ENCODE results near the gene RHOT2. TPM values are rescaled to one million over a fixed set of nuclear protein-coding genes. Genes with fewer than 3 reads are reported as not detected.

RHOT2 gene
- total RNA-seq, 1 experiment from 2014 or later = 210 TPM

- Histone ChIP-seq H3K4me2 (ENCODE audit: insufficient read depth, insufficient read length, low read length) (peak within 1 kb of the TSS; percentile 59), H3K23ac (ENCODE audit: insufficient read length, low read depth, low read length) (no peak within 1 kb of the TSS), H4K91ac (ENCODE audit: insufficient read length, low read depth, low read length) (no peak within 1 kb of the TSS), H3K9me3 (ENCODE audit: control insufficient read depth, low read depth, low read length) (no peaks in the 10 kb centered on the region), H3K4me1 (ENCODE audit: insufficient read depth, low read length) (no peaks in the 10 kb centered on the region), H4K5ac (ENCODE audit: insufficient read length, low read depth, low read length) (no peak within 1 kb of the TSS), H2AK5ac (ENCODE audit: insufficient read length, low read length) (no peak within 1 kb of the TSS), H3K14ac (ENCODE audit: insufficient read depth, low read length) (peak within 1 kb of the TSS; percentile 95; the same call in 1 of the 2 replicates), H4K20me1 (ENCODE audit: control insufficient read depth, insufficient read depth, insufficient read length) (no peaks in the 10 kb centered on the region), H3K27me3 (ENCODE audit: insufficient read depth, low read length) (no peaks in the 10 kb centered on the region), H2BK5ac (ENCODE audit: insufficient read length, low read length) (no peak within 1 kb of the TSS), H3K4ac (ENCODE audit: low read depth, low read length) (no peak within 1 kb of the TSS), H3K18ac (ENCODE audit: insufficient read length, low read depth, low read length) (peak within 1 kb of the TSS; percentile 80), H2BK15ac (ENCODE audit: low read depth, low read length) (no peak within 1 kb of the TSS), H3K79me2 (ENCODE audit: insufficient read depth, low read length) (no peaks in the 10 kb centered on the region), H3K23me2 (ENCODE audit: insufficient read length, low read depth, low read length, poor library complexity, severe bottlenecking) (peaks cover 2% of the 10 kb centered on the region), H3T11ph (ENCODE audit: low read length) (no peak within 1 kb of the TSS), H2BK12ac (ENCODE audit: insufficient read length, low read depth, low read length) (no peak within 1 kb of the TSS), H3K56ac (ENCODE audit: insufficient read length, low read depth, low read length) (no peak within 1 kb of the TSS), H2BK120ac (ENCODE audit: low read depth, low read length, poor library complexity, severe bottlenecking) (no peak within 1 kb of the TSS), H2BK20ac (ENCODE audit: low read depth, low read length, poor library complexity, severe bottlenecking) (no peak within 1 kb of the TSS), H3K27ac (ENCODE audit: insufficient read length, low read depth, low read length) (no peak within 1 kb of the TSS), H4K8ac (replicated peaks; ENCODE audit: insufficient read length, low read depth, low read length) (no peak within 1 kb of the TSS), H3K79me1 (ENCODE audit: insufficient read depth, low read depth, low read length, poor library complexity, severe bottlenecking) (no peaks in the 10 kb centered on the region), H2AFZ (ENCODE audit: low read length) (no peak within 1 kb of the TSS), H3K9ac (ENCODE audit: extremely low read depth, insufficient read length, low read length) (peak within 1 kb of the TSS; percentile 57)
- peaks cover 33% of the 10 kb centered on the region for H3K27me3 Mint-ChIP-seq (ENCODE audit: low read depth)
- peaks cover 11 to 23% of the 10 kb centered on the region in 2 experiments for H3K4me1 Mint-ChIP-seq
- peak; percentile 94 for DNase-seq
- peaks cover 0 to 5% (median 3%) of the 10 kb centered on the region in 3 experiments; a peak in 1 of 7 replicates for H3K36me3 Mint-ChIP-seq (ENCODE audit: insufficient read depth in 1 of 3, low read depth in 3 of 3)
- H3K27ac Mint-ChIP-seq = peak within 1 kb of the TSS in 1 of 3 experiments; percentile 79; a peak in 2 of 7 replicates
- TF ChIP-seq CTCF (conservative IDR thresholded peaks at IDR 0.05) = no peak; the same call in 2 of the 3 replicates
- no CpG with 5 or more reads among the region's 106 CpGs for WGBS (ENCODE audit: extremely low coverage, insufficient read length, low lambda C conversion rate)
- peak within 1 kb of the TSS; percentile 72 to 88 for H3K4me3 Mint-ChIP-seq
- H3K9me3 Mint-ChIP-seq = no peaks in the 10 kb centered on the region
These were observed 53.2 kb downstream of the RHOT2 start, which contains the start of gene ANTKMT for GRCh38 chr16:720990-721764. Gene ANTKMT, plus strand, starts transcription at chr16:721146. Its CDS starts 129 bp downstream, at chr16:721275.

Measured in H9 (cell line).